Measurements from ENCODE around the gene IL21R.
"Not testable (repeated sequence)": the region's sequence is repeated elsewhere in the genome, so short reads cannot be mapped to it uniquely, and the experiment has no call there.

The IL21R gene

DNA sequence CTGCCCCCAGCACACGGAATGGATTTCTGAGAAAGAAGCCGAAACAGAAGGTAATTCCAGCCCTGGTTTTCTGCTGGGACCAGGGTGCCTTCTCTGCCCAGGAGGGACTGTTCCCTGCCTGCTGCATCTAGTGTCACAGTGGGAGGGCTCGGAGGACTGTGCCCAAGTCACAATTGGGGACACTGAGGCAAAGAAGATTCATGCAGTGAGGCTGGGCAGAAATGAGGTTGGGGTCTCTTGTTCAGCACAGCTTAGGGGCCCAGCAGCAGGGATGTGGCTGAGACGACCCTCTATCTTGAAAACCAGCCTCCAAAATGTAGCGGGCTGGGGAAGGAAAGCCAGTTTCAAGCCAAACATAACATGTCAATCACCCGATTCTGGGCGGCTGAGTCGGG, 592 bp downstream of the IL21R start:
- DNase-seq (ENCODE audit: low read depth), result no peak

DNA sequence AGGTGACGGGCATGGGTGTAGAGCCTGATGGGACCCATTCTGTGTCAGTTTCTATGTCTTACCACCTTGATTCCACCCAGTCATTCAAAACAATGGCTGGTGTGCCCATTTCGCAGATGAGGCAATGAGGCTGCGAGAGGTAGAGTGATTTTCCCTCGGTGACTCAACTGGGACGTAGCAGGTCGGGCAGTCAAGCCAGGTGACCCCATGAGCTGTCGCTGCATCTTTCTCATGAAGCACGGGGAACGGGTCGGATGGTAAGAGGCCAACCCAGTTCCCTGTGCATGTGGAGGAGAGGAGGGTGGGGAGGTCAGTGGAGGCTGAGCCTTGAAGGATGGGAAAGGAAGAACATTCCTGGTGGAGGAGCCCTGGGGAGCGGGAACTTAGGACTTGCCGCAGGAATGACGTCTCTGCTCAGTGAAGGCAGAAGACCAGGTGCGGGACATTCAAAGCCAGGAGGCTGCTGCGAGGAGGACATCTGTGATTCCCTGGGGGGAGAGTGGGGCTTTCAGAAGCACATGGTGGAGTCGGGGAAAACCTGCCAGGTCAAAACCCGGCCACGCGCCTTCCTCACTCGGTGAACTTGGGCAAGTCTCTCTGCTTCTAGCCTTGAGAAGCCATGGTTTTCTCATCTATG, 1.1 kb downstream of the IL21R start:
- DNase-seq (ENCODE audit: low read depth), result no peak

DNA sequence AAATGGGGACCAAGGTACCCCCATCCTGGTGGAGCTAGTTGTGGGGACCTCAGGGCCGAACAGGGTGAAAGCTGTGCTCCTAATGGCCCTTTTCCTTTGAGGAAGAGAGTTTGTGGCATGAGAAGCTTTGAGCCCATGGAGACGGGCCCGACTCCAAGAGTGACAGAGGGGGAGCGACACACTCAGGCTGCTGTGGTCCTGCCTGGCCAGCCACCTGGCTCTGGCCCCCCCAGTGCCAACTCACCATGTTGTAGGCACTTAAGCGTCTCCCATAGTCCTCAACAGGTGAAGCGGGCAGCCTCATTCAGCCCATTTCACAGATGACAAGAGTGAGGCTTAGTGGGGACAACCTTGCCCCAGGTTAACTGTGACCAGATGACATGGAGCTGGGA, 1.6 kb downstream of the IL21R start:
- no peak for DNase-seq (ENCODE audit: low read depth)

DNA sequence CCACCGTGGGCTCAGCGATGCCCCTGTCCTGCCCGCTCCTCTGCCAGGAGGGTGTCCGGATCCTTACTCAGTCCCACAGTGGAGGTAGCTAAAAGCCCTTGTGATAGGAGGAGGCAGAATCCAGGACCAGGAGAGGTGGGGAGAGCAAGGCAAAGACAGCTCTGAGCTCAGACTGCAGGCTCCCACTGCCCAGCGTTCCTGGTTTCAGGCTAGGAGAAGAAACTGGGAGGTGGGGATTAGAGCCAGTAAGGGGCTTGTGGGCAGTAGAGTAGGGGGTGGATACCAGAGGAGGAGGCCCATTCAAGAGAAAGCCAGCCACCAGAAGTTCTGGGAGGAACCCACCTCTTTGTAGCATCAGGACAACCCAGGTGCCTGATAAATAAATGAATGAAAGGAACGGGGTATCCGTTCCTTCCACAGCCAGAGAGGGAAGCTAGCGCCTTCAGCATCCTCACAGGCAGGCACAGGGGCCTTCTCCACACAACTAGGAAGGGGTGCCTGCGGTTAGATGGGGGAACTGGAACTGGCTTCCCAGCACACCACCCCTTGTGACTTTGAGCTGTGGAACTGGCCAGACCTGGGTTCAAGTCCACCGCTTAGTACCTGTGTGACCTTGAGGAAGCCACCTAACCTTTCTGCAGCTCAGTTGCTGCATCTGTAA, 2.3 kb downstream of the IL21R start:
- DNase-seq (ENCODE audit: low read depth), result no peak

DNA sequence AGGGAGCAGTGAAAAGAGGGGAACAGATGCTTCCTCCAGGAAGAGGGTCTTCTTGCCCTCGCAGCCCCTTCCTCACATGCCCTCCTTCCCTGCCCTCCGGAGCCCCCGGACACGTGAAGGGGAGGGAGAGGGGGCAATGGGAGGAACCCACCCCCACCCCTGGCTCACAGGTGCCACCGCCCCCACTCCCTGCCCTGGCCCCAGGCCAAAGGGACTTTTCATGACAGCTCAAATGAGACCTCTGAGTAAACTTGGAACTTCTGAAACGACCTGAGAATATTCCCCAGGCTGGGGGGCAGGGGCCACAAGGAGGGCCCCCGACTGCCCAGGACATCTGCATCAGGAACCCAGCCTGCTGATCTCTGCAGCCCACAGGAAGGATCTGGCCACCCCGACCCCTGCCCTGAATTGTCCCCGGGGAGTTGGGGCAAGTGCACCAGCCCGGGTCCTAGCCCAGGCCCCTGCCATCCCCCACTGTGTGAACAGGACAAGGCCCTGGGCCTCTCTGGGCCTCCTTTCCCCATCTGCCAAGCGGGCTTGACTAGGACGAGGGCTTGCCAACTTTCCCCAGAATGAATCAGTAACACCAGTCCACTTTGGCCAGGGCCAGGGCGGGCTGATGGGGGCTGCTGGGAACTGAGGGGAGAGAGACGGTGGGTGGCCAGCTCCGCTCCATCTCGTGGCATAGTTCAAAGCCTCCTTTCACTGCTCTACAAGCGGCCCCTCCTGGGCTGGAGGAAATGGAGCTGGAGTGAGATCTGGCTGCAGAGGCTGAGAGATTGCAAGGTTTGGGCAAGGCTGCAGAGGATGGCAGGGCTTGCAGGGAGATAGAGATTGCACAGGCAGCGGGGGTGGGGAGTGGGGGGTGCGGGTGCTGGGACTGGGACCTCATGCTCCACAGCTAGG, 3.8 kb downstream of the IL21R start:
- no peak for DNase-seq (ENCODE audit: low read depth)

DNA sequence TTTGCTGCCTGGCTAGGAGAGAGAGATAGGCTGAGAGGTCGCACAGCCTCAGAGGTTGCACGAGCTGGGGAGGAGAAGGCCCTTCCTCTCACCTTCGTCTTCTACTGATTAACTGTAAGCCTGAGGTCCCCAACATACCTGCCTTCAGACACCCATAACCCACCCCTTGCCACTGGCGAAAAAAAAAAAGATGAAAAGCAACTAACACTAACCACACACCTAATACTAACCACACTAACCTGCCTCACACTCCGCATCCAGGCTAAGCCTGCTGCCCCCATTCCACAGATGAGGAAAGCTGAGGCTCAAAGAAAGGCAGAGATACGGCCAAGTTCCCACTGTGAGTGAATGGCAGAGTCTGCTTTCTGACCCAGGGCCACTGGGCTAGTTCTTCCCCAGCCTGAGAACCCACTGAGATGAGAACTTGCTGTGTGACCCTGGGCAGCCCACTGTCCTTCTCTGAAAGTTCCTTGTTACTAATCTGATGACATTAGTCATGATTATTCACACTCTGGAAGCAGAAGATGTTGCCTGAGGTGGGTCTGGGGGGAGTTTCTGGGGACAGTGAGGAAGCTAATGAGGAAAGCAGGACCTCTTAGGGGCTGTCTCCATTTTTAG, 4.6 kb downstream of the IL21R start:
- DNase-seq (ENCODE audit: low read depth), result no peak

DNA sequence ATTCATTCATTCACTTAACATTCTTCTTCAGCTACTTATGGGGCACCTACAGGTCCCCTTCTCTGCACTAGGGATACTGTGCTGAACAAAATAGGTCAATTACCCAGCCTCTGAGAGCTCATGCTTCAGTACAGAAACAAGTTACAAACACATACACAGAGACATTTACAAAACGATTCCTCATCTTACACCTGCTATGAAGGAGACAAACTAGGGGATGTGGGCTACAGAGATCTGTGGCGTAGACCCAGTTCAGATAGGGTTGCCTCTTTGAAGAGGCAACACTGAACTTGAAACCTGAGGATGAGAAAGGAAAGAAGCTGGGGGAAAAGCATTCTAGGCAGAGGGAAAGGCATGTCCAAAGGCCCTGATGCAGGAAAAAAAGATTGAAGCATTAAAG, 5.2 kb downstream of the IL21R start:
- DNase-seq (ENCODE audit: low read depth), result no peak

DNA sequence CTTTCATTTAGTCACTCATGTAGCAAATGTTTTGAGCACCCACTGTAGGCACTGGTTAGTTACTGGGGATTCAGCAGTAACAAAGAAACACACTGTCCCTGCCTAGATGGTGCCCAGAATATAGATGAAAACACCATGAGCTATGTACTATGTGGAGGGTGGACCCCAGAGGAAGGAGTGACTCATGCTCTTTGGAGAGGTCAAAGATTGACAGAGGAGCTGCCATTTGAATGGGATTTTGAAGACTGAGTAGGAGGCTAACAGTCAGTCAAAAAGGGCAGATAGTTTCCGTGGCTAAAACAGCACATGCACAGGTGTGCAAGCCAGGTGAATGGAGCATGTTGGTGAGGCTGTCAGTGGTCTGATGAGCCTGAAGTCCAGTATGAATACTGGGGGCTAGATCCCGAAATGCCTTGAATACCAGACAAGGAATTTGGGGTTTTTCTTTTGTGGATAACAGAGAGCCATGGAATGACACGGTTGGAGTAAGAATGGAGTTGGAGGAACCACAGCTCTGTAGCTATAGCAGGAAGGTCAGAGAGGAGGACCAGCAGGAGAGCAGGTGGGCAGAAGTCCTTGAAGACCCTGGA, 6.1 kb downstream of the IL21R start:
- no peak for DNase-seq (ENCODE audit: low read depth)

DNA sequence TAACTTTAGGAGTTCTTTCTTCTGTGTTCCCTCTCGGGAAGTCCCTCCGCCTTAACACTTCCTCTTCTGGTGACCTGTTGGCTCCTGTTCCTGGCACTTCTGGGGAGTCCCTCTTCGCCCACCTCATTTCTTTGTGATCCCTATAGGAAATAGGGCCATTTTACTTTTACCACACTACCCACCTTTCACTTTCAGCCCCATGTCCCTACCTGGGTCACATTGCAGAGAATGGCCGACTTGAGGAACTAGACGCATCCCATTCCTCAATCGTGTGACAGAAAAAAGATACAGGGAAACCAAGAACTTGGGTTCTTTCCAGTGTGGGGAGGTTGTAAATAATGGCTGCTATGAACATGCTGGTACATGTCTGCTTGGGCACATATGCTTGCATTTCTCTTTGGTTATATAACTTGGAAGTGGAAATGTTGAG, 6.6 kb downstream of the IL21R start:
- no peak for DNase-seq (ENCODE audit: low read depth)

DNA sequence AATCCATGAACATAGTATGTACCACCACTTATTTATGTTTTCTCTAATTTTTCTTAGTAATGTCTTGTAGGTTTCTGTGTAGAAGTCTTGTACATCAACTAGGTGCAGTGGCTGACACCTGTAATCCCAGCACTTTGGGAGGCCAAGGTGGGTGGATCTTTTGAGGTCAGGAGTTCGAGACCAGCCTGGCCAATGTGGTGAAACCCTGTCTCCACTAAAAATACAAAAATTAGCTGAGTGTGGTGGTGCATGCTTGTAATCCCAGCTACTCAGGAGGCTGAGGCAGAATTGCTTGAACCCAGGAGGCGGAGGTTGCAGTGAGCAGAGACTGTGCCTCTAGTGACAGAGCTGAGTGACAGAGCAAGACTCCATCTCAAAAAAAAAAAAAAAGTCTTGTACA, 8.0 kb downstream of the IL21R start:
- DNase-seq (ENCODE audit: low read depth), result not testable (repeated sequence)

DNA sequence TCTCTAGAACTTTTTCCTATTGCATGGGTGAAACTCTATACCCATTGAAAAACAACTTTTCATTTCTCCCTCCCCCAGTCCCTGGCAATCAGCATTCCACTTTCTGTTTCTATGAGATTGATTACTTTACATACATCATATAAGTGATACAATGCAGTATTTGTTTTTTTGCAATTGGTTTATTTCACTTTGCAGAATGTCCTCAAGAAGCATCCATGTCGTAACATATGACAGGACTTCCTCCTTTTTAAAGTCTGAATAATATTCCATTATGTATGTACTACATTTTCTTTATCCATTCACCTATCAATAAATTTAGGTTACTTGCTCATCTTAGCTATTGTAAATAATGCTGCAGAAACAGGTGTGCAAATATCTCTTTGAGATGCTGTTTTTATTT, 8.8 kb downstream of the IL21R start:
- no peak for DNase-seq (ENCODE audit: low read depth)

DNA sequence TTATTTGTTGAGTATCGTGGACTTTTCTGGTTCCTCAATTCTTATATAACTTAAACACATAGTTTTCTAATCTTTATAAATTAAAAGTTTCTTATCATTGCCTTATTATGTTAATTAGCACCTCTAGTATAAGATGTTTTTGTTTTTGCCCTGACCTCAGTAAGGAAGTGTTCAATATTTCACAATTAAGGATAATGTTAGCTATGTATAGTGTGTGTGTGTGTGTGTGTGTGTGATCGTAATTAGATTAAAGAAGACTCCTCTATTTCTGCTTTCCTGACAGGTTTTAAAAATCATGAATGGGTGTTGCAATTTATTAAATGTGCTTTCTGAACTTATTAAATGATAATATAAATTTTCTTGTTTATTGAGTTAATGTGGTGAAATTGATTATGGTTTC, 12.0 kb downstream of the IL21R start:
- no peak for DNase-seq (ENCODE audit: low read depth)

DNA sequence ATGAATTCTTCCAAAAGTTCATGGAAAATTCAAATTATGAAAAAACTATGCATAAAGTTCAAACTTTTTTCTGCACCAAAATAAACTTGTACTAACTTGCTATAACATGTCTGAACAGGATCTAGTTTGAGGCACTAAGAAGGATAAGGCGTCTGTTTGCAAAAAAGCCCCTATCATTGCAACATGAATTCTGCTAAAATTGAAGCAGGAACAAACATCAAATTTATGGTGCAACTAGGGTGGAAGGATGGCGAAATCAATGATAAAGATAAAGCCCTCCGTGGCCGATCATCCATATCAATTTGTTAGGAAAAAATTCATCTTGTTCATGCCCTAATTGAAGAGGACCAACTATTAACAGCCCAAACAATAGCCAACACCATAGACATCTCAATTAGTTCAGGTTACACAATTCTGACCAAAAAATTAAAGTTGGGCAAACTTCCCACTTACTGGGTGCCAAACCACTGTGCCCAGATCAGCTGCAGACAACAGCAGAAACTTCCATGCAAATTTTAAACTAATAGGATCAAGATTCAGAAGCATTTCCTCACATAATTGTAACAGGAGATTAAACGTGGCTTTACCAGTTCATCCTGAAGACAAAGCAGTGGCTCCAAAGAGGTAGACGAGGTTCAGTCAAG, 12.9 kb downstream of the IL21R start:
- DNase-seq (ENCODE audit: low read depth), result no peak

DNA sequence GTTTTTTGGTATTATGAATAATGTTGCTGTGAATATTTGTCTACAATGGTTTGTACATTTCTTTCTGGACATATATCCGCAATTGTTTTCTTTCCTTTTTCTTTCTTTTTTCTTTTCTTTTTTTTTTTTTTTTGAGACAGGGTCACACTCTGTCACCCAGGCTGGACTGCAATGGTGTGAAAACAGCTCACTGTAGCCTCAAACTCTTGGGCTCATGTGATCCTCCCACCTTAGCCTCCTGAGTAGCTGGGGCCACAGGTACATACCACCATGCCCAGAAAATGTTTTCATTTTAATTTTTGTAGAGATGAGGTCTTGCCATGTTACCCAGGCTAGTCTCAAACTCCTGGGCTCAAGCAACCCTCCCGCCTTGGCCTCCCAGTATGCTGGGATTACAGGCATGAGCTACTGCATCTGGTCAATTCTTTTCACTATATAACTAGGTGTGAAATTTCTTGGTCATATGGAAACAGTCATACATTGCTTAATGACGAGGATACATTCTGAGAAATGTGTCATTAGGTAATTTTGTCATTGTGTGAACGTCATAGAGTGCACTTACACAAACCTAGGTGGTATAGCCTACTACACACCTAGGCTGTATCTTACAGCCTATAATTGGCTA, 15.2 kb downstream of the IL21R start:
- no peak for DNase-seq (ENCODE audit: low read depth)

DNA sequence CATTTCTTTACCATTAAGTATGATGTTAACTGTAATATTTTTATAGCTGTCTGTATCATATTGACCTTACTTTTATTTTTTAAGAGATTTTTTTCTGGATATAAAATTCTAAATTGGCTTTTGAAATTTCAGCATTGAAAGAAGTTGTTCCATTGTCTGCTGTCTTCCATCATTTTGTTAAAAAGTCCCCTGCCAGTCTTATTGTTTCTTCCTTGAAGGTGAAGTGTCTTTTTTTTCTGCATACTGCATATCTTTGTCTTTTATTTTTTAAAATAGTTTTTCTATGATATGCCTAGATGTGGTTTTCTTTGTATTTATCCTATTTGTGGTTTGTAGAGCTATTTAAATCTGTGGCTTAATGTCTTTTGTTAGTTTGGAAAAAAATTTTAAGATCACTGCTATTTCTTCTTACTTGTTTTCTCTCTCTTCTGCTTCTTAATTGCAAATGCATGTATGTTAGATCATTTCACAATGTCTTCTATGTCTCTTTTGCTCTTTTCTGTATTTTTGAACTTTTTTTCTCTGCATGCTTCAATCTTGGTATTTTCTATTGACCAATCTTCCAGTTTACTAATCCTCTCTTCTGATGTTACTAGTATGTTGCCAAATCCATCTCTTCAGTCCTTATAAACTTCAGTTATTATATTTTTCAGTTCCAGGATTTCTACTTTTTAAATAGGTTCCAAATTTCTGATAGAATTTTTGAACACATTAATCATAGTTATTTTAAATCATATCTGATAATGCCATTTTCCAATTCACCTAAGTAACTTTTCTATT, 20.2 kb downstream of the IL21R start:
- no peak for DNase-seq (ENCODE audit: low read depth)

DNA sequence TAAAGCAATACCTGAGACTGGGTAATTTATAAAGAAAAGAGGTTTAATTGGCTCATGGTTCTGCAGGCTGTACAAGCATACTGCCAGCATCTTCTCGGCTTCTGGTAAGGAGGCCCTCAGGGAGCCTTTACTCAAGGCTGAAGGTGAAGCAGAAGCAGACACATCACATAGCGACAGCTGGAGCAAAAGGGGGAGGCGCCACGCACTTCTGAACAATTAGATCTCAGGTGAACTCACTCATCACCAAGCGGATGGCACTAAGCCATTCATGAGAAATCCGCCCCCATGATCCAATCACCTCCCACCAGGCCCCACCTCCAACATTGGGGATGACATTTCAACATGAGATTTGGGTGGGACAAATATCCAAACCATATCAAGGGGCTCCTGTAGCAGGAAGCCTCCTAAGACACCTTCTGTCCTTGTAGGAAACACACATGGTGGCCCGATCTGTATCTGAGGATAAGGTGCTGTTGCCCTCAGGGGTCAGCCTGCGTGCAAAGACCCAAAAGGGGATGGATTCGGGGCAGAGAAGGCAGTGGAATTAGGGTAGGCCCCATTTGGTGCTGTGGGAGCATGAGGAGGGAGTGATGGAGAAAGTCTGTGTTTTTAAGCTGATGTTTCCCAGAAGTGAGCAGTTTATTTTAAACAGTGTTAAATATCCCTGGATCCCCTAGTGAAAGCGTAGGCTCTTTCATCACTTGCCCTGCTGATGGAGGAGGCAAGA, 23.0 kb downstream of the IL21R start:
- no peak for DNase-seq (ENCODE audit: low read depth)

DNA sequence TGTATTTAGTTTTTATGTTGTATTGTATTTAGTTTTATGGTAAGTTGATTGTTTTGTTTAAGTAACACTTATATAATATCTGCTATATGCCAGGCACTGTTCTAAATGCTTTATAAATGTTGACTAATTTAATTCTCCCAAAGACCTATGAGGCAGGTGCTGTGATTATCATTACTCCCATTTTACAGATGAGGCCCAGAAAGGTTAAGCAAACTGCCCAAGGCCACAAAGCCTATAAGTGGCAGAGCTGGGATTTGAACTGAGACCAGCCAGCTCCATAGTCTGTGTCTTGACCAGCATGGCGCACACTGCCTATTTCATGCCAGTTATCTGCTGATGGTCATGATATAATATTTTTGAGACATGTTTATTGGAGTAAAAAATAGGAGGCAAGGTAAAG, 24.0 kb downstream of the IL21R start:
- DNase-seq (ENCODE audit: low read depth), result no peak

DNA sequence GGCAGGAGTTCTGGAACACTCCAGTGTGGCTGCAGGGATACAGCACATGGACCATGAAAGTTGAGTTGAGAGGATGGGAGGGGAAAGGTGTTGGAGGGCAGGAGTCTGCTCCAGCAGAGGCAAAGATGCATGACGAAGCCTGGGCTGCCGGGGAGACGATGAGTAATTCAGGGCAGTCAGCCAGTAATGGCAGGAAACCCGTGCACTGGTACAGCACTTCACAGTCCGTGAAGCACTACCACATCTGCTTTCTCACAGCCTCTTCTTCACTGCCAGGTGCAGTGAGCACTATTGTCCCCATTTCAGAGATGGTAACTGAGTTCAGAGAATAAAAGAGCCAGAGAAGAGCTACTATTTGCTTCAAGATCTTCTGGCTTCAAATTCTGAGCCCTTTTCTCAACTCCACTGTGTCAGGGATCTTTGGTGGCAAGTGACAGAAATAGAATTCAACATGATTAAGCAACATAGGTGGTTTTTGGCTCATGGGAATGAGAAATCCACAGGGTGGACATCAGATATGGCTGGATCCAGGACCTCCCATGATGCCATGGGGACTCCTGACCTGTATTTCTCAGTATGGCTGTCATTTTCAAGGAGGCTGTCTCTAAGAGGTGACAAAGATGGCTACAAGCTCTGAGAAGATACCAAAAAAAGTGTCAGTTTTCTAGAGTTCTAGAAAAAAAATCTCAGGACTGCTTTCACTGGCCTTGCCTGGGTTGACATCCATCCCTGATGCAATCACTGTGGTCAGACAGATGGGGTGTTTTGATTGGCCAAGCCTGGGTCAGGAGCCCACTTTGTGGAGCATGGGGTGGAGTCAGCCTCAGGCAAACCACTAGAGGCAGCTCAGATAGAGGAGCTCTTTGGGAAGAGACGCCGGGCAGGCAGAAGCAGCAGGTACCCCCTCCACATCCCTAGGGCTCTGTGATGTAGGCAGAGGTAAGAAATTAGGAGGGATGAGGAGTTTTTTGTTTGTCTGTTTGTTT, 24.7 kb downstream of the IL21R start:
- peak; percentile 68 for DNase-seq (ENCODE audit: low read depth)

DNA sequence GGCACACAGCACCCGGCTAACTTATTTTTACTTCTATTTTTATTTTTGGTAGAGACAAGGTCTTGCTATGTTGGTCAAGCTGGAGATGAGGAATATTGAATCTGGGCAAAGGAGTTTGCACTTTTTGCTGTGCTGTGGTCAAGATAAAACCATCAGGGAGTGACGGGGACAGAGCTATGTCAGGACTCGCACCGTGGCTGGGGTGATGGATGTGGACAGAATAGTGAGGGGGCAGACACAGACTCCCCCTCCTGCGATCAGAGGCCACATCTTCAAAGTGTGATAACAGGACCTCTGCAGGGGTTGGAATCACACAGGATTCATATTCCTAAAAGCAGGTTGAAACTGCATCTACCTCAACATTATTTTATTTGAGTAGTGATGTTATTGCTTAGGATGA, 25.6 kb downstream of the IL21R start:
- no peak for DNase-seq (ENCODE audit: low read depth)

Measured in activated T-helper 1 cell treated with Interleukin-2 at 50 U/mL for 16 hours (primary cell).